Measurements from ENCODE around the gene TDRD7.
"Not testable (repeated sequence)": the region's sequence is repeated elsewhere in the genome, so short reads cannot be mapped to it uniquely, and the experiment has no call there.

DNA sequence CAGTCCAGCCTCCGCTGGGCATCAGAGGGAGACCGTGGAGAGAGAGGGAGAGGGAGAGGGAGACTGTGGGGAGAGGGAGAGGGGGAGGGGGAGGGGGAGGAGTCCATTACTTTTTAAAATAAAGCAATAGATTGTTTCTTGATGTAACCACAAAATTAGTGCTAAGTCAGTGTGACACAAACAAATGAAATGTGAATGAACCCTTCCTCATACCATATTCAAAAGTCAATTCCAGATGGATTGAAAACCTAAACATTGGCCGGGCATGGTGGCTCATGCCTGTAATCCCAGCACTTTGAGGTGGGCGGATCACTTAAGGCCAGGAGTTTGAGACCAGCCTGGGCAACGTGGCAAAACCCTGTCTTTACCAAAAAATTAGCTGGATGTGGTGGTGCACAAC is 87.0 kb downstream of the TDRD7 start:
- TF ChIP-seq, protein P1, sequence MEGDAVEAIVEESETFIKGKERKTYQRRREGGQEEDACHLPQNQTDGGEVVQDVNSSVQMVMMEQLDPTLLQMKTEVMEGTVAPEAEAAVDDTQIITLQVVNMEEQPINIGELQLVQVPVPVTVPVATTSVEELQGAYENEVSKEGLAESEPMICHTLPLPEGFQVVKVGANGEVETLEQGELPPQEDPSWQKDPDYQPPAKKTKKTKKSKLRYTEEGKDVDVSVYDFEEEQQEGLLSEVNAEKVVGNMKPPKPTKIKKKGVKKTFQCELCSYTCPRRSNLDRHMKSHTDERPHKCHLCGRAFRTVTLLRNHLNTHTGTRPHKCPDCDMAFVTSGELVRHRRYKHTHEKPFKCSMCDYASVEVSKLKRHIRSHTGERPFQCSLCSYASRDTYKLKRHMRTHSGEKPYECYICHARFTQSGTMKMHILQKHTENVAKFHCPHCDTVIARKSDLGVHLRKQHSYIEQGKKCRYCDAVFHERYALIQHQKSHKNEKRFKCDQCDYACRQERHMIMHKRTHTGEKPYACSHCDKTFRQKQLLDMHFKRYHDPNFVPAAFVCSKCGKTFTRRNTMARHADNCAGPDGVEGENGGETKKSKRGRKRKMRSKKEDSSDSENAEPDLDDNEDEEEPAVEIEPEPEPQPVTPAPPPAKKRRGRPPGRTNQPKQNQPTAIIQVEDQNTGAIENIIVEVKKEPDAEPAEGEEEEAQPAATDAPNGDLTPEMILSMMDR (IDR thresholded peaks at IDR 0.05) = not testable (repeated sequence)
- TF ChIP-seq POLR2A, EP300 (IDR thresholded peaks at IDR 0.05): not testable (repeated sequence)
